Erythroblast (primary cell): ENCODE data around the gene DHPS.

ENCODE experiments used
- GATA1 ChIP-seq: IDR thresholded peaks from 2 replicates; pipeline ENCODE4 v1.6.1; 2011; ENCODE audit warnings: low read depth, mild to moderate bottlenecking, control low read depth, low read length, moderate library complexity
- POLR2A ChIP-seq: IDR thresholded peaks from 2 replicates; pipeline ENCODE4 v1.6.1; 2011; ENCODE audit warnings: mild to moderate bottlenecking, low read length

- TF ChIP-seq POLR2A: no peak
- no peak for TF ChIP-seq GATA1
These were observed 13.9 kb downstream of the DHPS start for GRCh38 chr19:12667731-12668302.
